Amniotic epithelial cell (primary cell): ENCODE results near the gene ABCA7.

ENCODE experiments used
- DNase-seq: peaks from one replicate; pipeline ENCODE4 v3.0.0-alpha.2; 2010; ENCODE audit warnings: low read depth

ABCA7 gene

GRCh38 chr19:1072371-1073015 is 32.6 kb downstream of the ABCA7 start:
- DNase-seq, result no peak

GRCh38 chr19:1073063-1073955 is 33.4 kb downstream of the ABCA7 start:
- no peak for DNase-seq

- DNase-seq, result no peak
Measured at GRCh38 chr19:1073956-1074517, 34.1 kb downstream of the ABCA7 start.

GRCh38 chr19:1074544-1075283 is 34.8 kb downstream of the ABCA7 start:
- DNase-seq, result no peak

GRCh38 chr19:1076046-1076386 is 36.1 kb downstream of the ABCA7 start:
- DNase-seq, result no peak

- no peak for DNase-seq
Measured at GRCh38 chr19:1076951-1077350, 37.0 kb downstream of the ABCA7 start.

- no peak for DNase-seq
Measured at GRCh38 chr19:1079566-1080111, 39.7 kb downstream of the ABCA7 start.

- no peak for DNase-seq
Measured at GRCh38 chr19:1080360-1081161, 40.7 kb downstream of the ABCA7 start.

- no peak for DNase-seq
Measured at GRCh38 chr19:1081301-1082164, 41.6 kb downstream of the ABCA7 start.

GRCh38 chr19:1082165-1082927 is 42.4 kb downstream of the ABCA7 start:
- DNase-seq, result peak; percentile 44

GRCh38 chr19:1082928-1083816 is 43.3 kb downstream of the ABCA7 start:
- DNase-seq, result no peak

- no peak for DNase-seq
Measured at GRCh38 chr19:1084024-1084868, 44.3 kb downstream of the ABCA7 start.

- no peak for DNase-seq
Measured at GRCh38 chr19:1085053-1085658, 45.2 kb downstream of the ABCA7 start.

GRCh38 chr19:1085676-1086442 is 46.0 kb downstream of the ABCA7 start:
- no peak for DNase-seq

- DNase-seq, result no peak
Measured at GRCh38 chr19:1086613-1087012, 46.7 kb downstream of the ABCA7 start.

GRCh38 chr19:1087813-1088415 is 48.0 kb downstream of the ABCA7 start:
- no peak for DNase-seq
